ENCODE data around the gene LAMTOR4.
"Not testable (repeated sequence)": the region's sequence is repeated elsewhere in the genome, so short reads cannot be mapped to it uniquely, and the experiment has no call there.

Gene LAMTOR4

DNA sequence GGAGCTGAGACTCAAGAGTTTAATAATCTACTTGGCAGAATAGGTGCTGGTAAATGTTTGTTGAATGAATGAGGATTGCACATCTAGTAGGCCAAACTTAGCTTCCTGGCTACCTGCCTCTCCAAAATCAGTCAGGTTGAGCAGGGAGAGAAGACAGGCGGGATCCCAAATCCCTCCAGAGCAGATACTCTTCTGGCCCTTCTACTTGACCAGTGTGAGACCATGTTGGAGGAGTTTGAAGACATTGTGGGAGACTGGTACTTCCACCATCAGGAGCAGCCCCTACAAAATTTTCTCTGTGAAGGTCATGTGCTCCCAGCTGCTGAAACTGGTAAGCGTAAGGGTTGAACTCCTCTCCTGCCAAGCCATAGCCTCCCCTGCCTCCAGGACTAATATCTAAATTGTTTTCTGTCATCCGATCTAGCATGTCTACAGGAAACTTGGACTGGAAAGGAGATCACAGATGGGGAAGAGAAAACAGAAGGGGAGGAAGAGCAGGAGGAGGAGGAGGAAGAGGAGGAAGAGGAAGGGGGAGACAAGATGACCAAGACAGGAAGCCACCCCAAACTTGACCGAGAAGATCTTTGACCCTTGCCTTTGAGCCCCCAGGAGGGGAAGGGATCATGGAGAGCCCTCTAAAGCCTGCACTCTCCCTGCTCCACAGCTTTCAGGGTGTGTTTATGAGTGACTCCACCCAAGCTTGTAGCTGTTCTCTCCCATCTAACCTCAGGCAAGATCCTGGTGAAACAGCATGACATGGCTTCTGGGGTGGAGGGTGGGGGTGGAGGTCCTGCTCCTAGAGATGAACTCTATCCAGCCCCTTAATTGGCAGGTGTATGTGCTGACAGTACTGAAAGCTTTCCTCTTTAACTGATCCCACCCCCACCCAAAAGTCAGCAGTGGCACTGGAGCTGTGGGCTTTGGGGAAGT lies 24.2 kb upstream of the LAMTOR4 start:
- DNase-seq, result no peak

DNA sequence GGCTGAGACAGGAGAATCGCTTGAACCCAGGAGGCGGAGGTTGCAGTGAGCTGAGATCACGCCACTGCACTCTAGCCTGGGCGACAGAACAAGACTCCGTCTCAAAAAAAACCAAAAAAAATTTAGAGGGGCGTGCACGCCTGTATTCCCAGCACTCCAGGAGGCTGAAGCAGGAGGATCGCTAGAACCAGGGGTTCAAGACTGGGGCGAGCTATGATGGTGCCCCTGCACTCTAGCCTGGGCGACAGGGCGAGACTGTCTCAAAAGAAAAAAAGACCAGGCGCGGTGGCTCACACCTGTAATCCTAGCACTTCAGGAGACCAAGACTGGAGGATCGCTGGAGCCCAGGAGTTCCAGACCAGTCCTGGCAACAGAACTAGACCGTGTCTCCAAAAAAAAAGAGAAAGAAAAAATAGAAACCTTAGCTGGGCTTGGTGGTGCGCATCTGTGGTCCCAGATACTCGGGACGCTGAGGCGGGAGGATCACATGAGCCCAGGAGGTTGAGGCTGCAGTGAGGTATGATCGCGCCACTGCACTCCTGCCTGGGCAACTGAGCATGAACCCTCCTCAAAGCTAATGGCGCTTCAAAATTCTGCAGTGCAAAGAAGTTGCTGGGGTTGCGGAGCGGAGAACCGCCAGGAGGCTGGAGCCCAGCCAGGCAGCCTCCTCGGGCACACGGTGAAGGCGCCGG lies 22.3 kb upstream of the LAMTOR4 start:
- no peak for DNase-seq

DNA sequence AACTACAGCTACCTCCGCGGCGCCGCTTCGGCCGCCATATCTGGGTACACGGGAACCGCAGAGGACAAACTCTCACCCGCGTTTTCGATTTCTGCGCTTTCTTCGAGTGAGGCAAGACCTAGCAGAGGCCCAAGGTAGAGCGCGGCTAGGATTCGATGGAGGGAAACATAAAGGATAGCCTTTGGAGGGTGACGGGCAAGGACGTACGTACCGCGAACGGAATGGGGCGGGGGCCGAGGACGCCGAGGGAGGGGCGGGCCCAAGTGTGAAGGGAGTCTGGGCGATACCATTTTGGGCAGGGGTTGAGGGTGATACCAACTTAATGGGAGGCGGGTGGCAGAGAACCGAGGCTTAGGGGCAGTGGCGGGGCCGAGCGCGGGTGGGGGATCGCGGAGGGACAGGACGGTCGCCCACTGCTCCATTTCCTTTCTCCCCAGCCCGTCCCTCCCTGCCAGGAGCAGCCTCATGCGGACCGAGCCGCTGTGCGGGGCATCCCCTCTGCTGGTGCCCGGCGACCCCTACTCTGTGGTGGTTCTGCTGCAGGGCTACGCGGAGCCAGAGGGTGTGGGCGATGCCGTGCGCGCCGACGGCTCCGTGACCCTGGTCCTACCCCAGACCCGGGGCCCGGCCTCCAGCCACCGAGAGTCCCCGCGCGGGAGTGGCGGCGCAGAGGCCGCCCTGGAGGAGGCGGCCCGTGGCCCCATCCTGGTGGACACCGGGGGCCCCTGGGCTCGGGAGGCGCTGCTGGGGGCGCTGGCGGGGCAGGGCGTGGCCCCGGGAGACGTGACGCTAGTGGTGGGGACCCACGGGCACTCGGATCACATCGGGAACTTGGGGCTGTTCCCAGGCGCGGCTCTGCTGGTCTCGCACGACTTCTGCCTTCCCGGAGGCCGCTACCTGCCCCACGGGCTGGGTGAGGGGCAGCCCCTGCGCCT lies 21.5 kb upstream of the LAMTOR4 start, which contains the start of gene MBLAC1:
Gene MBLAC1 (plus strand): TSS at position 37 of the 935 bp plus-strand sequence. CDS start 429 bp downstream, at position 466.
- DNase-seq, result peak; percentile 87

DNA sequence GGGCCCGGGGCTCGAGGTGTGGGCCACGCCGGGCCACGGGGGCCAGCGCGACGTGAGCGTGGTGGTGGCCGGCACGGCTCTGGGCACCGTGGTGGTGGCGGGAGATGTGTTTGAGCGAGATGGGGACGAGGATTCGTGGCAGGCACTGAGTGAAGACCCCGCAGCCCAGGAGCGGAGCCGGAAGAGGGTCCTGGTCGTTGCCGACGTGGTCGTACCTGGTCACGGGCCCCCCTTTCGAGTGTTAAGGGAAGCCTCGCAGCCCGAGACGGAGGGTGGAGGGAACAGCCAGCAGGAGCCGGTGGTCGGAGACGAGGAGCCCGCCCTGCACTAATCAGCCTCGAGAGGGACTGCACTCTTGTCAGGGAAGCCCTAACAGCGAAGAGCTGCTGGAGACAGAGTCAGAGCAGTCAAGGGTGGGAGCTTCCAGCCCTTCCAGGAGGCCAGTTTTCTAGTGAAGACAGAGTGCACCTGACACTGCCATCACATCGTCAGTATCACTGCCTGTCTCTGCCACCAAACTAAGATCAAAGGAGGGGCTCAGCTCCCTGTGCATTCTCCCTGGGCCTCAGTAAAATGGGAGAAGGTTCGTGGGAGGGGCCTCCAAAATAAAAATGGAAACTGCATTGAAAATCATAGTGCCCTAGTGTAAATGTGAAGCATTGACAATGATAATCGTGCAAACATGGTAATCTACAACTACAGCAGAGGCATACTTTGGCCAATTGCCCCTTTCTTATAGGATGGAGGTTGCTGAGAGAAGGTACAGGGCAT lies 20.7 kb upstream of the LAMTOR4 start:
- DNase-seq, result peak; percentile 23

DNA sequence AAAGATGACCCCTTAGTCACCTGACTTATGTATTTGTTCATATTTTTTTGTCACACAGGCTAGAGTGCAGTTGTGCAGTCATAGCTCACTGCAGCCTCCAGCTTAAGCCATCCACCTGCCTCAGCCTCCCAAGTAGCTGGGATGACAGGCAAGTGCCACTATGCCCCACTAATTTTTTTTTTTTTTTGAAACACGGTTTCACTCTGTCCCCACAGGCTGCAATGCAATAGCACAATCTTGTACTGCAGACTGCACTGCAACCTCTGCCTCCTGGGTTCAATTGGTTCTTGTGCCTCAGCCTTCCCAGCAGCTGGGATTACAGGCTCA lies 20.1 kb upstream of the LAMTOR4 start:
- DNase-seq, result no peak

DNA sequence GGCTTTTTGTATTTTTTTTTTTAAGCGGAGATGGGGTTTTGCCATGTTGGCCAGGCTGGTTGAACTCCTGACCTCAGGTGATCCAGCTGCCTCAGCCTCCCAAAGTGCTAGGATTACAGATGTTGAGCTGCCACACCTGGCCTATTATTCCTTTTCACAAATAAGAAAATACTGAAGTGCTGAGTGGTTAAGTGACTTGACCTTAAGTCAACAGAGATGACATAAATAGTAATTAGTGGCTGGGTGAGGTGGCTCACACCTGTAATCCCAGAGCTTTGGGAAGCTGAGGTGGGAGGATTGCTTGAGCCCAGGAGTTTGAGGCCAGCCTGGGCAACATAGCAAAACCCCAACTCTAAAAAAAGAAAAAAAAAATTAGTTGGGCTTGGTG lies 18.5 kb upstream of the LAMTOR4 start:
- not testable (repeated sequence) for DNase-seq

DNA sequence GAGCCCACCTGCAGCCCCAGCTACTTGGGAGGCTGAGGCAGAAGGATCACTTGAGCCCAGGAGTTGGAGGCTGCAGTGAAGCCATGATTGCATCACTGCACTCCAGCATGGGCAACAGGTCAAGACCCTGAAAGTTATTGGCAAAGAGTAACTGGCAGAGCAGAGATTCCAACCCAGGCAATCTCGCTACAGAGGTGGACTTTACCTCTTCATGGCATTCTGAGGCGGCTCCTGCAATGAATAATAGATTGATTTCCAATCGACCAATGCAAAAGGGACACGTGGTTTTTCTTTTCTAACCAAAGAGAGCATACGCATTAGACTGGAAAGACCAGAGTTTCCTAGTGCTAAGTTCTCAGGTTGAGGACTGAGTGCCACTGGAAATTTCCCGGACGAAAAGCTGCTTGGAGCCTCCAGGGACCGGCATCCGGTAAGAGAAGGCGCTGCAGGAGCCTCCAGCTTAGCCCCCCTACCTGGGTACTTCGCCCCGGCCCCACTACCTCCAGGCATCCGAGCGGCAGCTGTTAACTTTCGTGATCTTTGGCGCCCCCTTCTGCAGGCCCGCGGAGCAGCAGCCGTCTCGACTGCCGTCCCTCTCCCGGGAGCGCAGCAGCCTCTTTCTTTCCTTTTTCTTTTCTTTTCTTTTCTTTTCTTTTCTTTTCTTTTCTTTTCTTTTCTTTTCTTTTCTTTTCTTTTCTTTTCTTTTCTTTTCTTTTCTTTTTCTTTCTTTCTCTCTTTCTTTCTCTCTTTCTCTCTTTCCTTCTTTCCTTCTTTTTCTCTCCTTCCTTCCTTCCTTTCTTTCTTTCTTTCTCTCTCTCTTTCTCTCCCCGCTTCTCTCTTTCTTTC lies 17.9 kb upstream of the LAMTOR4 start:
- DNase-seq, result peak; percentile 52

DNA sequence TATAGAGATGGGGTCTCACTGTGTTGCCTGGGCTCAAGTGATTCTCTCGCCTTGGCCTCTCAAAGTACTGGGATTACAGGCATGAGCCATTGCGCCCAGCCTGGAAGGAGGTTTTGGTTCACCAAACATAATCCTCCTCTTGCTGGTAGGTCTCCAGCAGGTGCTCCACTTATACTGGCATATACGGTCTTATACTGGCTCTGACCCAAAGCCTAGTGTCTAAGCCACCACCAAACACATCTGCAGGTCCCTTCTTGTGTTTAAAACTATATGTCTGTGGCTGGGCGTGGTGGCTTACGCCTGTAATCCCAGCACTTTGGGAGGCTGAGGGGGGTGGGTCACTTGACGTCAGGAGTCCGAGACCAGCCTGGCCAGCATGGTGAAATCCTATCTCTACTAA lies 16.6 kb upstream of the LAMTOR4 start:
- no peak for DNase-seq

DNA sequence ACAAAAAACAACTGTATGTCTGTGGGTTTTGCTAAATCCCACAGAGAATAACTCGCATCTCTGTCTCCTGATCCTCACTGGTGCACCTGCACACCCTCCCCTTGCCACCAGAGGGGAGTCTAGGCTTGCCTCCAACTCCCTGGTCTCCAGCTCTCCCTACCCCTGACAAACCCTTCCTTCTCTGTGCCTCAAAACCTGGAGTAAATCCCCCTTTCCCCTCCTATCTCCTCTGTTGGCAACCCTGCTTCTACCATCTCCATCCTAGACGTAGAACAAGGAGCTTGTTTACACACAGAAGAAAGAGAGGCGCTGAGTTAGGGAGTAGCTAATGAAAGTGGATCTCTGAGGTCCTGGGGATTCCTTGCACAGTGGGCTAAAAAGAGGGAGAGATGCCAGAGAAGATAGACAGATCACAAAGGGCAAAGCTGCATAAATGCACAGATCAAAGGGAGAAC lies 16.0 kb upstream of the LAMTOR4 start:
- DNase-seq, result peak; percentile 68

DNA sequence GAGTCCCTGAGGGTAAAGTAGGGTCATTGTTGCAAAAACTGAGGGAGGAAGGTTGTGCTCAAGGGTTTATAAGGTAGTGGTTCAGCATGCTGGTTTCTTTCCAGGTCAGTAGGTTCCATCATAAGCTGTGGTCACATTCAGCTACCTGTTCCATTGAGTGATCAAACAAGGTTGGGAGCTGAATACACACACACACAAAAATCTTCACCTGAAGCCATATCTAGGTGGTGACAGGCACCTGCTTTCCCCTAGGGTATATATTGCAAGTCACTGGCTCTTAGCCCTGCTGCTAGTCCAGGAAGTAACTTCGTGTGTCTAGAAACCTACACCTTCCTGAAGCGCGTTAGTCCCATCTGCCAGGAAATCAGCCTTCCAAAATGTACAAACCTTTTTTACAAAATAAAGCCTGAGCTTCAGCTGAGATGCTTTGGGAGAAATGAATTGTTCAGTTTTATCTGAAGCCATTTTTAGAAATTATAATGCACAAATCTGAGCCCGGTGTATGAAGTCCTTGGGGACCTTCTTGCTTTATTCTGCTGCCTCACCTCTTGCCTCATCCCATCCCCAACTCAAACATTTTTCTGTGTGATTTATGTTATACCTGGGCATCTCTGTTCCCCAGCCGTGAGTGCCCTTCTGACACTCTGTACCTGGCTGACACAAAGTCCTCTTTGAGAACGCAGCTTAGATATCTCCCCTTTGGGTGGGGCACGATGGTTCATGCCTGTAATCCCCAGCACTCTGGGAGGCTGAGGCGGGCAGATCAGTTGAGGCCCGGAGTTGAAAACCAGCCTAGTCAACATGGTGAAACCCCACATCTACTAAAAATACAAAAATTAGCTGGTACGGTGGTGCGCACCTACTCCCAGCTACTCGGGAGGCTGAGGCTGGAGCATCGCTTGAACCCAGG lies 10.6 kb upstream of the LAMTOR4 start:
- no peak for DNase-seq

DNA sequence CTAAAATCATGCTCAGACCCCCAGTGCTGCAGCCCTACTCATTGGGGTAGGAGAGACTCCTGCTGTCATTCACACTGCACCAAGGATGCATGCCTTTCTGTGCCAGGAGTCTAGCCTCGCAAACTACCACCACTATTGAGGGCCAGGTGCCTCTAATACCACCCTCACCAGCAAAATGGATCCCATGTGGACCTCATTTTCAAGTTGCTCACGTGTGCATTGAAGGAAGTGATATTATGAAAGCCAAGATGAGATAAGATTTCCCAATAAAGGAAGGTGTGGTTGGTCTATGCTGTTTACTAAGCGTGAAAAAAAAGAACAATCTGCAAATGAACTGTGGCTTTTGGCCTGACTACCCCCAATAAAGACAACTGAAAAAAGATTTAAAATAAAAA lies 7.2 kb upstream of the LAMTOR4 start:
- DNase-seq, result no peak

DNA sequence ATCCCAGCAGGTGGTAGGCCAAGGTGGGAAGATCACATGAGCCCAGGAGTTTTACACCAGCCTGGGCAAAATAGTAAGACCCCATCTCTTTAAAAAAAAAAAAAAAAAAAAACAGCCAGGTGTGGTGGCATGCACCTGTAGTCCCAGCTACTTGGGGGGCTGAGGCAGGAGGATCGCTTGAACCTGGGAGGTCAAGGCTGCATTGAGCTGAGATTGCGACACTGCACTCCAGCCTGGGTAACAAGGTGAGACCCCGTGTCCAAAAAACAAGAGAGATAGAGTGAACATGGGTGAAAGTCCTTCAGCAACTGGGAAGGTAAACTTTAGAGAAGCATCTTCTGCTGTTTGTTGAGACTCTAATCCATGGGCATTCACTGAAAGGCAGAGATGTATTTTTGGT lies 6.3 kb upstream of the LAMTOR4 start:
- DNase-seq, result no peak

DNA sequence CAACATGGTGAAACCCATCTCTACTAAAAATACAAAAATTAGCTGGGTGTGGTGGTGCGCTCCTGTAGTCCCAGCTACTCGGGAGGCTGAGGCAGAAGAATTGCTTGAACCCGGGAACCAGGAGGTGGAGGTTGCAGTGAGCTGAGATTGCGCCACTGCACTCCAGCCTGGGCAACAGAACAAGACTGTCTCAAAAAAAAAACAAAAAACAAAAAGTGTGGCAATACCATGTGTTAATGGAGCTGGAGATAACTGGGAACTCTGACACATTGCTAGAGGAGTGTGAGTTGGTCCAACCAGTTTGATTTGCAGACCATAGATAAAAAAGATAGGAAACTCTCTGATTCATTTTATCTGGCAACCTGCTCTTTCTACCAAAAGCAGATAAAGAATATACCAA lies 2.4 kb upstream of the LAMTOR4 start:
- not testable (repeated sequence) for DNase-seq

DNA sequence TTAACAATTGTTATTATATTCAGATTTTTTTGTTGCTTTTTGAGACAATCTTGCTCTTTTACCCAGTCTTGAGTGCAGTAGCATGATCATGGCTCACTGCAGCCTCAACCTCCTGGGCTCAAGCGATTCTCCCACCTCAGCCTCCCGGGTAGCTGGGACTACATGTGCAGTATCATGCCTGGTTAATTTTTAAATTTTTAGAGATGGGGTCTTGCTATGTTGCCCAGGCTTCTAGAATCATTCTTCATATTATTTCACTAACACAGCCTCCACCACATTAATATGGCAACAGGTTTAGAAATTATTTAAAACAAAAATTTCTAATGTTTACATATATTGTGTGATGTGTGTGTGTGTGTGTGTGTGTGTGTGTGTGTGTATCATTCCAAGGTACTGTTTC lies 1.4 kb upstream of the LAMTOR4 start:
- DNase-seq, result no peak

DNA sequence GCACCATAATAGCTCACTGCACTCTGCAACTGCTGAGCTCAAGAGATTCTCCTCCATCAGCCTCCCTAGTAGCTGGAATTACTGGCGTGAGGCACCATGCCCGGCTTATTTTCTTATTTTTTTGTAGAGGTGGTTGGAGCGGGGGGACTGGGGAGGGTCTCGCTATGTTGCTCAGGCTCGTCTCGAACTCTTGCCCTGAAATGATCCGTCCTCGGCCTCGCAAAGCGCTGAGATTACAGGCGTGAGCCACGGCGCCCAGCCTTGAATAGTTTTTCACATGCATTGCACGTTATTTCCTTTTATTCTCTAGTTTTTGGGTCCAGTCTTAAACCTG lies 526 bp upstream of the LAMTOR4 start:
- no peak for DNase-seq

DNA sequence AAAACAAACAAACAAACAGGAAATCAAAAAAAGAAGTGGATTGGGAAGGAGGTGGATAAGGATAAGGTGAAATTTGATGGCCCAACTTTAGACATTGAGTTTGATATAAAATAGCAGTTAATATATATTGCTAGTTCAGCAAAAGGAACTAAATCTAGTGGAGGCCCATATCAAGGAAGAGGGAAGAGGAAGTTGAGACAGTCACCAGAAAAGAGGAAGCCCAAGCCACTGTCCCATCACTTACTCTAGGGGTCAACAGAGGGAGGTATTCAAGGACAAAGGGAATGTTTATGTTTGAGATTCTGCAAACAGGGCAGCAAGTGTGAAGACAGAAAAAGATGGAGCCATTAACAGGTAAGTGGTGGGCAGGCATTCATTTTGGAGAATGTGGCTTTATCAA lies 3.7 kb downstream of the LAMTOR4 start:
- DNase-seq, result no peak

DNA sequence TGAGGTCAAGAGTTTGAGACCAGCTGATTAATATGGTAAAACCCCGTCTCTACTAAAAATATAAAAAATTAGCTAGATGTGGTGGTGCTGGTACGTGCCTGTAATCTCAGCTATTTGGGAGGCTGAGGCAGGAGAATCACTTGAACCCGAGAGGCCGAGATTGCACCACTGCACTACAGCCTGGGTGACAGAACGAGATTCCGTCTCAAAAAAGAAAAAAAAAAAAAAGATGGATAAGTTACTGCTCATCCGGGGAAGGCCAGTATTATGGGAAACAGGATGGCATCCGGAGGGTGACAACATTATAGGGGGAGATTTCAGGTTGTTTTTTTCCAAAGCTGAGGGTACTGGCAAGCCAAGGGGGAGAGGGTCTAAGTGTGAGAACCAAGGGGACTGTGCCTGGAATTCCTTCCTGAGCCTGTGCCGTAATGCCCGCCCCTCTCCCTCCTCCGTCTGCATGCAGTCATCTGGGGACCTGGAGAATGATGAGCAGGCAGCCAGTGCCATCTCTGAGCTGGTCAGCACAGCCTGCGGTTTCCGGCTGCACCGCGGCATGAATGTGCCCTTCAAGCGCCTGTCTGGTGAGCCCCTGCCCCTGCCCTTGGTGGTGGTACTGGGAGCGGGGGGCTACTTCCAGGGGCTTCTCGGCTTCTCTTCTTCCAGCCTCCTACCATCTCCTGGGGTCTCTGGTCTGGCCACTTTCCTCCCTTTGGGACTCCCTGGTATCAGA lies 4.4 kb downstream of the LAMTOR4 start:
- no peak for DNase-seq

DNA sequence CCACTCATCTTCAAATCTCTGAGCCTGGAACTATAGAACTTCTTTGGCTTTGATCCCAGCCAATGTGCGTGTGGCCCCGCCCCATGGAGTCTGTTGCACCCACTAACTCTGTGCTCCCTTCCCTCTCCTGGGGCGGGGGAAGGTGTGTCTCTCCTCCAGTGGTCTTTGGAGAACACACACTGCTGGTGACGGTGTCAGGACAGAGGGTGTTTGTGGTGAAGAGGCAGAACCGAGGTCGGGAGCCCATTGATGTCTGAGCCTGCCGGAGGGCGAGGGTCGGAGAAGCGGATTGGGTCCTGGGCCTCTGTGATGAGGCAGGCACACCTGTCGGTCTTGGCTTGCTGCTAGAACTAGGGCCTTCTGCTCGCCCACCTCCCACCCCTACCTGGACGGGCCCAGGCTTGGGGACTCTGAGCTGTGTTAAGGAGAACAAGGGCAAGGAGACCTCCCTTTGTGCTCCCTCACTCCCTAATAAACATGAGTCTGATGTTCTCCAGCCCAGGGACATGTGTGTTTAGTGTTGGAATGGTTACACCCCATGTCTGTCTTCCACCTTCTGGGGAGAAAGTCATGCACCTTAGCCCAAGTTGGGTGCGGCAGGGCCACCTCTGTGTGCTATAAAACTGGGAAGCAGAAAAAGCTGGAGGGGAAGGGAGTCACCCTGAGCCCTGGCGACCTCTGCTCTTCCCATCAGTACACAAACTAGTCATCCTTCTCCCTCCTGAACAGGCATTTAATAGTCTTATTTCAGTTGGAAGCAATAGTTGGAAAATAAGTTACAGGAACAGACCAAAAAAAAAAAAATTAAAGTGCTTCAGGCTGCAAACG lies 5.2 kb downstream of the LAMTOR4 start:
- DNase-seq, result no peak
